GM12892 (cell line): ENCODE data around the gene NUAK1.

ENCODE experiments used
- POLR2A ChIP-seq: IDR thresholded peaks from 2 replicates; pipeline ENCODE4 v1.6.1; 2011; ENCODE audit warnings: low read depth, low read length, control low read depth
- POLR2AphosphoS5 ChIP-seq: IDR thresholded peaks from 2 replicates; pipeline ENCODE4 v1.6.1; 2011; ENCODE audit warnings: low read depth, low read length, control low read depth

DNA sequence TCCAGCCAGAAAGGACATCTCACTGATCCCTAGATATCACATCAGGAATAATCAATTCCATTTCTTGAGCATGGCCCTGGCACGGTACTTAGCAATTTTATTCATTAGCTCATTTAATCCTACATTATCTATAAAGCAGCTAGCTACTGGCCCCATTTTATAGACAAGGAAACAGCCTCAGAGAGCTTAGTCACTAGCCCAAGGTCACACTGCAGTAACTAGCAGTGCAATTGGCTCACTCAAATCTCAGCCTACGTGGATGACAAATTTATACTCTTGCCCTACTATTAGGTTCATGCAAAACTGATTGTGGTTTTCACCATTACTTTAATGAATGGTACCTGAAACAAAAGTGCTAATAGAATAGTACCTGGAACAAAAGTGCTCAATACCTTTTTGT is 41.7 kb downstream of the NUAK1 start:
- TF ChIP-seq POLR2A (no peak), POLR2AphosphoS5 (no peak)
